SJSA1 (cell line): ENCODE results near the gene PEAK1. TPM values are rescaled to one million over a fixed set of nuclear protein-coding genes. Genes with fewer than 3 reads are reported as not detected.

Source experiments
- DNase-seq, 2 experiments: peaks; one replicate each; pipeline ENCODE4 v3.0.0-alpha.2; 2015 to 2020; ENCODE audit warnings: low spot score in 2 of 2, low read depth in 1 of 2
- H3K27ac ChIP-seq: fragments of 250-450 bp; sonication (Bioruptor Pico); 2 replicates; pipeline ENCODE4 v1.5.1; 2020; ENCODE audit warnings: mild to moderate bottlenecking, moderate library complexity
- H3K27me3 ChIP-seq: fragments of 250-450 bp; sonication (Bioruptor Pico); replicated peaks from 2 replicates; pipeline ENCODE4 v1.5.1; 2020; ENCODE audit warnings: mild to moderate bottlenecking, moderate library complexity
- H3K36me3 ChIP-seq: fragments of 250-450 bp; sonication (Bioruptor Pico); 2 replicates; pipeline ENCODE4 v1.5.1; 2020; ENCODE audit warnings: mild to moderate bottlenecking
- H3K4me1 ChIP-seq: fragments of 250-450 bp; sonication (Bioruptor Pico); replicated peaks from 2 replicates; pipeline ENCODE4 v1.6.1; 2021; ENCODE audit warnings: mild to moderate bottlenecking
- H3K4me3 ChIP-seq: fragments of 250-450 bp; sonication (Bioruptor Pico); 2 replicates; pipeline ENCODE4 v1.5.1; 2020; ENCODE audit warnings: mild to moderate bottlenecking
- H3K9me3 ChIP-seq: fragments of 250-450 bp; sonication (Bioruptor Pico); replicated peaks from 2 replicates; pipeline ENCODE4 v1.5.1; 2020; ENCODE audit warnings: mild to moderate bottlenecking
- total RNA-seq: library from RNA; depleted of rRNA; stranded (reverse); fragments of >200 nt; shearing (Covaris generic); gene quantifications from 2 replicates; pipeline ENCODE4 v1.2.3, GENCODE V29; 2014

Gene PEAK1
- total RNA-seq, 1 experiment from 2014 or later: 57.3 TPM

- Histone ChIP-seq H3K4me1 (peaks cover 45% of the 10 kb centered on the region), H3K27ac (peak overlapping the region; percentile 44), H3K4me3 (no peak overlapping the region), H3K36me3 (peaks cover 23% of the 10 kb centered on the region), H3K27me3 (no peaks in the 10 kb centered on the region), H3K9me3 (no peaks in the 10 kb centered on the region)
- DNase-seq: no peak
These were observed 352.1 kb downstream of the PEAK1 start for GRCh38 chr15:77067691-77068367.

- H3K27ac ChIP-seq: peak overlapping the region; percentile 44
- peaks cover 23% of the 10 kb centered on the region for H3K36me3 ChIP-seq
- H3K4me1 ChIP-seq: peaks cover 45% of the 10 kb centered on the region
- DNase-seq: peak in 1 of 2 experiments; percentile 37
- H3K4me3 ChIP-seq: no peak overlapping the region
- no peaks in the 10 kb centered on the region for H3K9me3 ChIP-seq
- H3K27me3 ChIP-seq: no peaks in the 10 kb centered on the region
These were observed 352.8 kb downstream of the PEAK1 start for GRCh38 chr15:77066971-77067690.

- no peak overlapping the region for H3K4me3 ChIP-seq
- H3K27ac ChIP-seq: no peak overlapping the region
- peaks cover 12% of the 10 kb centered on the region for H3K36me3 ChIP-seq
- peaks cover 35% of the 10 kb centered on the region for H3K4me1 ChIP-seq
- no peaks in the 10 kb centered on the region for H3K27me3 ChIP-seq
- no peaks in the 10 kb centered on the region for H3K9me3 ChIP-seq
- DNase-seq: no peak
These were observed 355.2 kb downstream of the PEAK1 start for GRCh38 chr15:77064539-77065308.

- Histone ChIP-seq H3K4me1 (peaks cover 31% of the 10 kb centered on the region), H3K27me3 (no peaks in the 10 kb centered on the region), H3K9me3 (no peaks in the 10 kb centered on the region), H3K36me3 (peaks cover 7% of the 10 kb centered on the region; the same call in 1 of the 2 replicates), H3K27ac (no peak overlapping the region), H3K4me3 (no peak overlapping the region)
- no peak for DNase-seq
These were observed 355.8 kb downstream of the PEAK1 start for GRCh38 chr15:77064063-77064462.

GRCh38 chr15:77063249-77063648 is 356.7 kb downstream of the PEAK1 start:
- Histone ChIP-seq H3K27me3 (no peaks in the 10 kb centered on the region), H3K9me3 (no peaks in the 10 kb centered on the region), H3K4me3 (no peak overlapping the region), H3K4me1 (peaks cover 30% of the 10 kb centered on the region), H3K36me3 (0 out of 2 replicates have a peak, but pooled peaks cover 3% of the 10 kb centered on the region), H3K27ac (no peak overlapping the region)
- no peak for DNase-seq

- Histone ChIP-seq H3K9me3 (no peaks in the 10 kb centered on the region), H3K4me3 (no peak overlapping the region), H3K4me1 (peaks cover 15% of the 10 kb centered on the region), H3K27ac (no peak overlapping the region), H3K36me3 (0 out of 2 replicates have a peak, but pooled peaks cover 3% of the 10 kb centered on the region), H3K27me3 (no peaks in the 10 kb centered on the region)
- no peak for DNase-seq
These were observed 359.4 kb downstream of the PEAK1 start for GRCh38 chr15:77060546-77060945.

- DNase-seq: no peak
- H3K36me3 ChIP-seq: 0 out of 2 replicates have a peak, but pooled peaks cover 3% of the 10 kb centered on the region
- no peaks in the 10 kb centered on the region for H3K9me3 ChIP-seq
- H3K27ac ChIP-seq: no peak overlapping the region
- H3K4me1 ChIP-seq: peaks cover 8% of the 10 kb centered on the region
- no peaks in the 10 kb centered on the region for H3K27me3 ChIP-seq
- no peak overlapping the region for H3K4me3 ChIP-seq
These were observed 360.0 kb downstream of the PEAK1 start for GRCh38 chr15:77059786-77060361.

GRCh38 chr15:77058468-77058867 is 361.4 kb downstream of the PEAK1 start:
- Histone ChIP-seq H3K27me3 (no peaks in the 10 kb centered on the region), H3K4me3 (no peak overlapping the region), H3K36me3 (peaks cover 8% of the 10 kb centered on the region; the same call in 1 of the 2 replicates), H3K27ac (no peak overlapping the region), H3K9me3 (no peaks in the 10 kb centered on the region), H3K4me1 (no peaks in the 10 kb centered on the region)
- DNase-seq: no peak

GRCh38 chr15:77057685-77058084 is 362.2 kb downstream of the PEAK1 start:
- H3K27ac ChIP-seq: no peak overlapping the region
- H3K36me3 ChIP-seq: peaks cover 13% of the 10 kb centered on the region
- no peaks in the 10 kb centered on the region for H3K4me1 ChIP-seq
- no peaks in the 10 kb centered on the region for H3K27me3 ChIP-seq
- no peaks in the 10 kb centered on the region for H3K9me3 ChIP-seq
- DNase-seq: no peak
- no peak overlapping the region for H3K4me3 ChIP-seq

GRCh38 chr15:77057072-77057471 is 362.8 kb downstream of the PEAK1 start:
- no peak for DNase-seq
- H3K4me3 ChIP-seq: no peak overlapping the region
- peaks cover 19% of the 10 kb centered on the region for H3K36me3 ChIP-seq
- H3K4me1 ChIP-seq: no peaks in the 10 kb centered on the region
- H3K27me3 ChIP-seq: no peaks in the 10 kb centered on the region
- no peaks in the 10 kb centered on the region for H3K9me3 ChIP-seq
- H3K27ac ChIP-seq: no peak overlapping the region

GRCh38 chr15:77053709-77054108 is 366.2 kb downstream of the PEAK1 start:
- Histone ChIP-seq H3K27ac (no peak overlapping the region), H3K36me3 (peaks cover 34% of the 10 kb centered on the region), H3K4me1 (no peaks in the 10 kb centered on the region), H3K4me3 (no peak overlapping the region), H3K9me3 (no peaks in the 10 kb centered on the region), H3K27me3 (no peaks in the 10 kb centered on the region)
- DNase-seq: no peak

GRCh38 chr15:77052556-77052955 is 367.3 kb downstream of the PEAK1 start:
- Histone ChIP-seq H3K9me3 (no peaks in the 10 kb centered on the region), H3K27ac (no peak overlapping the region), H3K4me3 (no peak overlapping the region), H3K4me1 (no peaks in the 10 kb centered on the region), H3K36me3 (peaks cover 44% of the 10 kb centered on the region), H3K27me3 (no peaks in the 10 kb centered on the region)
- DNase-seq: no peak
